ENCODE results near the gene ITSN1.

Gene ITSN1

GRCh38 chr21:33839167-33839716 lies 196.9 kb downstream of the ITSN1 start:
- TF ChIP-seq CTCF (IDR thresholded peaks at IDR 0.05; ENCODE audit: insufficient read depth, low read length, missing control alignments) = no peak
- no peak for DNase-seq (ENCODE audit: low read depth, low spot score)
- POLR2A ChIA-PET = no interaction called here
- CTCF ChIA-PET = no interaction called here
- H3K4me3 ChIP-seq (ENCODE audit: low read depth, low read length) = no peak overlapping the region

- POLR2A ChIA-PET = no interaction called here
- no peak for TF ChIP-seq CTCF (IDR thresholded peaks at IDR 0.05; ENCODE audit: insufficient read depth, low read length, missing control alignments)
- no peak overlapping the region for H3K4me3 ChIP-seq (ENCODE audit: low read depth, low read length)
- no peak for DNase-seq (ENCODE audit: low read depth, low spot score)
- CTCF ChIA-PET = no interaction called here
Measured at GRCh38 chr21:33839806-33840205, 197.5 kb downstream of the ITSN1 start.

GRCh38 chr21:33840771-33841170 lies 198.5 kb downstream of the ITSN1 start:
- TF ChIP-seq CTCF (IDR thresholded peaks at IDR 0.05; ENCODE audit: insufficient read depth, low read length, missing control alignments) = no peak
- ChIA-PET CTCF (interaction anchor here (0.8 kb wide), 1 partner anchor 20 kb away, joined by 3 read pairs; no protein-coding TSS in a partner anchor), POLR2A (no interaction called here)
- DNase-seq (ENCODE audit: low read depth, low spot score) = no peak
- no peak overlapping the region for H3K4me3 ChIP-seq (ENCODE audit: low read depth, low read length)

GRCh38 chr21:33841561-33841960 lies 199.3 kb downstream of the ITSN1 start:
- no peak for TF ChIP-seq CTCF (IDR thresholded peaks at IDR 0.05; ENCODE audit: insufficient read depth, low read length, missing control alignments)
- POLR2A ChIA-PET = no interaction called here
- CTCF ChIA-PET = interaction anchor here (0.7 to 0.8 kb wide), 2 partner anchors 21 to 34 kb away, joined by 3 read pairs; no protein-coding TSS in a partner anchor
- no peak overlapping the region for H3K4me3 ChIP-seq (ENCODE audit: low read depth, low read length)
- DNase-seq (ENCODE audit: low read depth, low spot score) = no peak

GRCh38 chr21:33843216-33843615 lies 200.9 kb downstream of the ITSN1 start:
- H3K4me3 ChIP-seq (ENCODE audit: low read depth, low read length) = no peak overlapping the region
- CTCF ChIA-PET = interaction anchor here (2.0 kb wide), 1 partner anchor 238 kb away, joined by 8 read pairs; no protein-coding TSS in a partner anchor
- no peak for DNase-seq (ENCODE audit: low read depth, low spot score)
- no peak for TF ChIP-seq CTCF (IDR thresholded peaks at IDR 0.05; ENCODE audit: insufficient read depth, low read length, missing control alignments)
- POLR2A ChIA-PET = interaction anchor here (0.8 kb wide), 1 partner anchor 103 kb away, joined by 3 read pairs; no protein-coding TSS in a partner anchor

GRCh38 chr21:33844104-33844889 lies 202.0 kb downstream of the ITSN1 start:
- ChIA-PET POLR2A (no interaction called here), CTCF (interaction anchor here (2.0 kb wide), 1 partner anchor 239 kb away, joined by 8 read pairs; no protein-coding TSS in a partner anchor)
- TF ChIP-seq CTCF (IDR thresholded peaks at IDR 0.05; ENCODE audit: insufficient read depth, low read length, missing control alignments) = no peak
- DNase-seq (ENCODE audit: low read depth, low spot score) = no peak
- H3K4me3 ChIP-seq (ENCODE audit: low read depth, low read length) = no peak overlapping the region

Measured in AG04449 (cell line).